Heart left ventricle (tissue), 16 donors: ENCODE results near the gene LHX4. TPM values are rescaled to one million over a fixed set of nuclear protein-coding genes. Genes with fewer than 3 reads are reported as not detected.

Experiments used
- ATAC-seq, 4 donors: fragments of 200-7000 bp; cut with Tn5 transposase; one replicate each; pipeline ENCODE4 v1.9.1; 2020 to 2022; ENCODE audit warnings: moderate library complexity in 4 of 4, mild to moderate bottlenecking in 3 of 4, moderate number of reproducible peaks in 1 of 4
- DNase-seq, 5 donors: peaks; one replicate each; pipeline ENCODE4 v3.0.0-alpha.2; 2020
- H3K27ac ChIP-seq, 12 donors: fragments of 200-600 bp; sonication (generic) in 4 of 12; one replicate each; pipeline versions ENCODE4 v1.5.0 to v1.8.0; 2016 to 2022; ENCODE audit warnings: mild to moderate bottlenecking in 2 of 12
- H3K27me3 ChIP-seq, 9 donors: fragments of 200-600 bp; sonication (generic) in 2 of 9; one replicate each; pipeline versions ENCODE4 v1.5.1 to v1.8.0; 2016 to 2022; ENCODE audit warnings: mild to moderate bottlenecking in 3 of 9
- H3K36me3 ChIP-seq, 9 donors: fragments of 200-600 bp; sonication (generic) in 2 of 9; one replicate each; pipeline versions ENCODE4 v1.5.0 to v1.8.0; 2018 to 2022; ENCODE audit warnings: mild to moderate bottlenecking in 2 of 9
- H3K4me1 ChIP-seq, 12 donors: fragments of 200-600 bp; sonication (generic) in 4 of 12; one replicate each; pipeline versions ENCODE4 v1.5.0 to v1.8.0; 2016 to 2022; ENCODE audit warnings: mild to moderate bottlenecking in 3 of 12
- H3K4me3 ChIP-seq, 12 donors: fragments of 200-600 bp; sonication (generic) in 4 of 12; one replicate each; pipeline versions ENCODE4 v1.5.0 to v1.8.0; 2017 to 2022; ENCODE audit warnings: mild to moderate bottlenecking in 9 of 12, moderate library complexity in 4 of 12
- H3K9me3 ChIP-seq, 12 donors: fragments of 200-600 bp; sonication (generic) in 4 of 12; one replicate each; pipeline versions ENCODE4 v1.5.0 to v1.8.0; 2016 to 2022; ENCODE audit warnings: mild to moderate bottlenecking in 1 of 12
- CTCF ChIP-seq, 12 donors: fragments of 200-600 bp; sonication (generic) in 4 of 12; IDR thresholded peaks; one replicate each; pipeline versions ENCODE4 v1.5.0 to v1.8.0; 2018 to 2022; ENCODE audit warnings: antibody characterized with exemption in 12 of 12, mild to moderate bottlenecking in 5 of 12
- POLR2A ChIP-seq, 2 donors: fragments of 450-650 bp; IDR thresholded peaks; one replicate each; pipeline ENCODE4 v1.6.1; 2017; ENCODE audit warnings: antibody characterized with exemption in 2 of 2, mild to moderate bottlenecking in 2 of 2, moderate library complexity in 2 of 2
- WGBS, 4 donors: extraction: QIAGEN DNeasy Blood & Tissue Kit in 2 of 4; methylation state at CpG; one replicate each; pipeline versions ENCODE4 v1.1.5 to v1.1.7; 2013 to 2018; 5-methylcytosine and 5-hydroxymethylcytosine counted together
- intact Hi-C, 10 donors: fragments of 100-400 bp; cut with DNase I; formaldehyde crosslinking; loops; one replicate each; pipeline versions ENCODE4 v1.11.1 to v1.14.2; 2022
- polyA plus RNA-seq, 2 donors: library from polyadenylated mRNA; stranded (reverse); fragments of 200-250 nt; gene quantifications; one replicate each; pipeline ENCODE4 v1.2.3, GENCODE V29; 2013
- total RNA-seq, 9 donors: library from RNA; depleted of rRNA in 2 of 9; stranded (reverse); fragments of >200 nt in 2 of 9; fragmentation: NEBNext Ultra II Directional in 3 of 9; extraction: Animal tissue kit (Norgen Biotek cat#: 25700) in 3 of 9; gene quantifications; one replicate each; pipeline versions ENCODE4 v1.1.0 to v1.2.4, GENCODE V29; 2016 to 2023
- donor health status: ischemic (EF 13 %, LVEDD 7.1; RV severe dilation, severe dysfunction).
- donor health status: healthy with polysubstance abuse.
- donor health status: DM: no; HTN: yes; CAD: no.
- donor health status: DM: no; HTN: no; CAD: no.
- donor health status: ischemic (EF 25% LVEDD 6.9; RV normal size, moderate dysfunction).
- donor health status: ischemic (EF 25% LVEDD 5.7; RV mildly dilated, moderate dysfunction).
- donor health status: healthy.
- donor health status: DM: yes; HTN: yes; CAD: no.
- donor health status: ischemic (EF 35%, LVEDD 5.7; RV mildly dilated, moderate dysfunction).
- donor health status: nonischemic (EF 11% LVEDD 7.7; RV severe dilation, severe dysfunction).
- donor health status: DM: yes; HTN: yes; CAD: no.
- donor health status: PGD.
- donor health status: ischemic (EF 29% LVEDD 5.4; RV normal size, mild dysfunction).
- donor health status: nonischemic (EF 23%, LVEDD 6.1; RV moderate dilation, normal function).

LHX4 gene
- total and polyA plus RNA-seq, 11 donors, result not detected

GRCh38 chr1:180213401-180214170 lies 16.5 kb upstream of the LHX4 start:
- intact Hi-C loops, result no loop called here
- ATAC-seq, result no peak

GRCh38 chr1:180215856-180216625 lies 14.0 kb upstream of the LHX4 start:
- Histone ChIP-seq H3K4me3 (no peak overlapping the region), H3K36me3 (no peaks in the 10 kb centered on the region), H3K27me3 (peaks cover 0 to 6% (median 0%) of the 10 kb centered on the region in 9 donors), H3K9me3 (no peaks in the 10 kb centered on the region), H3K4me1 (no peaks in the 10 kb centered on the region), H3K27ac (no peak overlapping the region)
- TF ChIP-seq CTCF (IDR thresholded peaks at IDR 0.05) (no peak), POLR2A (IDR thresholded peaks at IDR 0.05) (no peak)
- ATAC-seq, result no peak
- DNase-seq, result no peak
- 87 to 90% (median 88%) methylated on average over 22 of the region's 22 CpGs for WGBS, 4 donors
- intact Hi-C loops, result no loop called here

More at GRCh38 chr1:180213401-180214170, 16.5 kb upstream of the LHX4 start:
- no peak for DNase-seq
- WGBS, 4 donors, result 75 to 88% (median 78%) methylated on average over 15 of the region's 15 CpGs
- no peaks in the 10 kb centered on the region for H3K36me3 ChIP-seq
- no peak overlapping the region for H3K27ac ChIP-seq
- H3K9me3 ChIP-seq, result no peaks in the 10 kb centered on the region
- peaks cover 0 to 16% (median 0%) of the 10 kb centered on the region in 9 donors for H3K27me3 ChIP-seq
- no peaks in the 10 kb centered on the region for H3K4me1 ChIP-seq
- TF ChIP-seq CTCF (IDR thresholded peaks at IDR 0.05) (no peak), POLR2A (IDR thresholded peaks at IDR 0.05) (no peak)
- H3K4me3 ChIP-seq, result peak overlapping the region in 1 of 12 donors; percentile 15

GRCh38 chr1:180217006-180217405 lies 13.1 kb upstream of the LHX4 start:
- intact Hi-C loops, result no loop called here
- H3K4me3 ChIP-seq, result no peak overlapping the region
- TF ChIP-seq CTCF (IDR thresholded peaks at IDR 0.05), result no peak
- TF ChIP-seq POLR2A (IDR thresholded peaks at IDR 0.05), result no peak

More at GRCh38 chr1:180217006-180217405, 13.1 kb upstream of the LHX4 start:
- DNase-seq, result no peak
- no peak overlapping the region for H3K27ac ChIP-seq
- WGBS, 4 donors, result 66 to 83% (median 73%) methylated on average over 7 of the region's 7 CpGs
- peaks cover 0 to 9% (median 0%) of the 10 kb centered on the region in 9 donors for H3K27me3 ChIP-seq
- no peak for ATAC-seq
- no peaks in the 10 kb centered on the region for H3K36me3 ChIP-seq
- no peaks in the 10 kb centered on the region for H3K4me1 ChIP-seq
- H3K9me3 ChIP-seq, result no peaks in the 10 kb centered on the region
